SK-N-MC (cell line): ENCODE data around the gene MCM9.

ENCODE experiments used
- EZH2 ChIP-seq: fragments of 200-600 bp; sonication (generic); IDR thresholded peaks from one replicate; pipeline ENCODE4 v1.6.1; 2017; ENCODE audit warnings: antibody characterized with exemption
- FOXP2 ChIP-seq: optimal IDR thresholded peaks from 2 replicates; pipeline ENCODE3; 2011; ENCODE audit warnings: mild to moderate bottlenecking, moderate library complexity; ENCODE audit not compliant: insufficient read depth; ENCODE audit errors: extremely low read length, control extremely low read depth
- POLR2AphosphoS5 ChIP-seq: IDR thresholded peaks from 2 replicates; pipeline ENCODE4 v1.6.1; 2012; ENCODE audit warnings: mild to moderate bottlenecking, low read depth, low read length, borderline replicate concordance

DNA sequence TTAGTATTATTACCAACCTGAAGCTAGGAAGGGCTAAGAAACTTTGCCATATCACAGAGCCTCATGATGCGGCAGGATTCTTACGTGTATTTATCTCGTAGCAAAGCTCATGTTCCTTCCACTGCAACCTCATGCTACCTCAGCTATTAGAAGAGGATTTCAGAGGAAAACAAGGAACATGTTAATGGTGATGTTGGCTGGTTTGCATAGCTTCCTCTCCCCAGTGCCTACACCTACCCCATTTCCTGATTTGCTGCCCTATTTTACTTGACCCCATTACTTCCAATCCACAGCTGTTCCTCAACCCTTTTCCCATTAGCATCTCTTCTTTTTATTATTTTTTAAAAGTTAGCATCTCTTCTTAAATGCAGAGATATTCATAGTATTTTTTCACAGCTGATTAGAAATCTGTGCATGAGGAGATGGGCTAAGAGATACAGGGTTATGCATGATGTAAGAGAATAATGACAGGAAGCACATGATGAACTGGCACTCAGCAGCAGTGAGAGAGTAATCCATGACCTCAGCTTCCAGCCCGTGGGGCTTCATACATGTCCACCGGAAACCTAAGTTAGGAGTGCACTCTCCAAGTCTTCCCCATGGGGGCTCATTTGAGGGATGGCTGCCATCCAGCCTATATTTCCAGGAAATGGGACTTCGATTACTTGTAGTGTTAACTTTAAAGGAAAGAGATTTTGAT lies 147.1 kb downstream of the MCM9 start:
- TF ChIP-seq EZH2, result no peak
- no peak for TF ChIP-seq POLR2AphosphoS5
- TF ChIP-seq FOXP2, result no peak
